ENCODE results near the gene CTCF.

The CTCF gene

GRCh38 chr16:67549240-67549639 is 13.1 kb upstream of the CTCF start:
- no peak for DNase-seq

- no peak for DNase-seq
Observed at GRCh38 chr16:67549936-67550335, 12.4 kb upstream of the CTCF start.

GRCh38 chr16:67551091-67551490 is 11.2 kb upstream of the CTCF start:
- DNase-seq: no peak

GRCh38 chr16:67551972-67552371 is 10.4 kb upstream of the CTCF start:
- DNase-seq: no peak

- no peak for DNase-seq
Observed at GRCh38 chr16:67552476-67552875, 9.8 kb upstream of the CTCF start.

GRCh38 chr16:67555795-67556212 is 6.5 kb upstream of the CTCF start:
- peak; percentile 30 to 45 for DNase-seq

GRCh38 chr16:67558859-67559258 is 3.5 kb upstream of the CTCF start:
- DNase-seq: no peak

- no peak for DNase-seq
Observed at GRCh38 chr16:67560827-67561342, 1.4 kb upstream of the CTCF start.

GRCh38 chr16:67561501-67561823 is 864 bp upstream of the CTCF start:
- no peak for DNase-seq

GRCh38 chr16:67561824-67562525 is 351 bp upstream of the CTCF start:
- peak; percentile 99 for DNase-seq

GRCh38 chr16:67562918-67563707 is 787 bp downstream of the CTCF start:
- peak; percentile 16 to 47 for DNase-seq

GRCh38 chr16:67563708-67564468 is 1.6 kb downstream of the CTCF start:
- DNase-seq: peak; percentile 73 to 79

- DNase-seq: no peak
Observed at GRCh38 chr16:67565470-67566100, 3.3 kb downstream of the CTCF start.

GRCh38 chr16:67571464-67571863 is 9.1 kb downstream of the CTCF start:
- DNase-seq: no peak

GRCh38 chr16:67571981-67572431 is 9.7 kb downstream of the CTCF start:
- DNase-seq: no peak

GRCh38 chr16:67579686-67580085 is 17.4 kb downstream of the CTCF start:
- no peak for DNase-seq

GRCh38 chr16:67580202-67580601 is 17.9 kb downstream of the CTCF start:
- DNase-seq: no peak

GRCh38 chr16:67593288-67593687 is 31.0 kb downstream of the CTCF start:
- no peak for DNase-seq

- no peak for DNase-seq
Observed at GRCh38 chr16:67593701-67594100, 31.4 kb downstream of the CTCF start.

GRCh38 chr16:67594256-67594915 is 32.1 kb downstream of the CTCF start:
- DNase-seq: no peak

- DNase-seq: no peak
Observed at GRCh38 chr16:67594956-67595355, 32.6 kb downstream of the CTCF start.

- DNase-seq: no peak
Observed at GRCh38 chr16:67598527-67598926, 36.2 kb downstream of the CTCF start.

Data from inflammatory macrophage (primary cell).